Measurements from ENCODE around the gene WDR54. TPM values are rescaled to one million over a fixed set of nuclear protein-coding genes. Genes with fewer than 3 reads are reported as not detected.

WDR54 gene
- total RNA-seq, 4 donors from 2014 or later: 1.2 to 2.5 (median 2.3) TPM; not detected in 1

- peaks cover 0 to 25% (median 6%) of the 10 kb centered on the region in 4 donors for H3K4me1 ChIP-seq
- peak overlapping the region; percentile 82 to 92 (median 88) for H3K27ac ChIP-seq
- no peaks in the 10 kb centered on the region for H3K27me3 ChIP-seq
- TF ChIP-seq POLR2A (IDR thresholded peaks at IDR 0.05): peak; percentile 13 to 45
- TF ChIP-seq CTCF (IDR thresholded peaks at IDR 0.05): peak; percentile 88 to 98 (median 94)
- H3K4me3 ChIP-seq: peak overlapping the region; percentile 71 to 95 (median 89)
- no peaks in the 10 kb centered on the region for H3K36me3 ChIP-seq
- no peaks in the 10 kb centered on the region for H3K9me3 ChIP-seq
- peak; percentile 85 to 98 (median 96) for DNase-seq
Measured at GRCh38 chr2:74391580-74392448, 29.7 kb upstream of the WDR54 start.

GRCh38 chr2:74392449-74392743 is 29.1 kb upstream of the WDR54 start:
- H3K27me3 ChIP-seq: no peaks in the 10 kb centered on the region
- TF ChIP-seq CTCF (IDR thresholded peaks at IDR 0.05) (no peak), POLR2A (IDR thresholded peaks at IDR 0.05) (no peak)
- no peak for DNase-seq
- peak overlapping the region in 1 of 4 donors; percentile 95 for H3K4me3 ChIP-seq
- no peaks in the 10 kb centered on the region for H3K9me3 ChIP-seq
- H3K27ac ChIP-seq: no peak overlapping the region
- peaks cover 0 to 25% (median 6%) of the 10 kb centered on the region in 4 donors for H3K4me1 ChIP-seq
- no peaks in the 10 kb centered on the region for H3K36me3 ChIP-seq

GRCh38 chr2:74393525-74393924 is 28.0 kb upstream of the WDR54 start:
- TF ChIP-seq CTCF (IDR thresholded peaks at IDR 0.05): no peak
- no peak for TF ChIP-seq POLR2A (IDR thresholded peaks at IDR 0.05)
- peaks cover 0 to 25% (median 6%) of the 10 kb centered on the region in 4 donors for H3K4me1 ChIP-seq
- H3K4me3 ChIP-seq: no peak overlapping the region
- DNase-seq: no peak
- H3K27ac ChIP-seq: no peak overlapping the region
- no peaks in the 10 kb centered on the region for H3K27me3 ChIP-seq
- H3K9me3 ChIP-seq: no peaks in the 10 kb centered on the region
- no peaks in the 10 kb centered on the region for H3K36me3 ChIP-seq

- no peaks in the 10 kb centered on the region for H3K36me3 ChIP-seq
- H3K9me3 ChIP-seq: no peaks in the 10 kb centered on the region
- H3K27me3 ChIP-seq: no peaks in the 10 kb centered on the region
- no peak overlapping the region for H3K27ac ChIP-seq
- TF ChIP-seq POLR2A (IDR thresholded peaks at IDR 0.05) (no peak), CTCF (IDR thresholded peaks at IDR 0.05) (no peak)
- DNase-seq: no peak
- H3K4me3 ChIP-seq: no peak overlapping the region
- peaks cover 0 to 5% (median under 1%) of the 10 kb centered on the region in 4 donors for H3K4me1 ChIP-seq
Measured at GRCh38 chr2:74396149-74396548, 25.4 kb upstream of the WDR54 start.

- no peak for DNase-seq
- no peaks in the 10 kb centered on the region for H3K4me1 ChIP-seq
- H3K9me3 ChIP-seq: no peaks in the 10 kb centered on the region
- no peaks in the 10 kb centered on the region for H3K36me3 ChIP-seq
- peak in 5 of 6 experiments; percentile 39 to 54 (median 43) for TF ChIP-seq CTCF (IDR thresholded peaks at IDR 0.05)
- TF ChIP-seq POLR2A (IDR thresholded peaks at IDR 0.05): no peak
- H3K4me3 ChIP-seq: no peak overlapping the region
- no peaks in the 10 kb centered on the region for H3K27me3 ChIP-seq
- no peak overlapping the region for H3K27ac ChIP-seq
Measured at GRCh38 chr2:74399785-74400184, 21.7 kb upstream of the WDR54 start.
